SK-N-SH (cell line): ENCODE data around the gene KRTAP9-3.
"Not testable (repeated sequence)": the region's sequence is repeated elsewhere in the genome, so short reads cannot be mapped to it uniquely, and the experiment has no call there.

Source experiments
- CTCF ChIP-seq: fragments of 200-600 bp; sonication (generic); IDR thresholded peaks from 2 replicates; pipeline ENCODE4 v1.6.1; 2017; ENCODE audit warnings: antibody characterized with exemption, mild to moderate bottlenecking, moderate library complexity
- EZH2phosphoT487 ChIP-seq: fragments of 200-600 bp; sonication (generic); IDR thresholded peaks from 2 replicates; pipeline ENCODE4 v1.6.1; 2017; ENCODE audit warnings: low read depth, mixed run types, mild to moderate bottlenecking, antibody characterized with exemption, moderate library complexity, borderline replicate concordance
- FOSL2 ChIP-seq: IDR thresholded peaks from 2 replicates; pipeline ENCODE4 v1.4.0; 2012; ENCODE audit warnings: low read depth, mild to moderate bottlenecking, moderate library complexity, borderline replicate concordance
- FOXJ3 ChIP-seq: sonication (generic); formaldehyde crosslinking; IDR thresholded peaks from 2 replicates; pipeline ENCODE4 v1.5.1; 2020; ENCODE audit warnings: mild to moderate bottlenecking, missing genetic modification reagents
- GABPA ChIP-seq: IDR thresholded peaks from 2 replicates; pipeline ENCODE4 v1.4.0; 2012; ENCODE audit warnings: low read depth, mild to moderate bottlenecking
- POLR2AphosphoS5 ChIP-seq: IDR thresholded peaks from 2 replicates; pipeline ENCODE4 v1.6.1; 2012; ENCODE audit warnings: low read depth, low read length
- REST ChIP-seq: IDR thresholded peaks from 2 replicates; pipeline ENCODE4 v1.6.1; 2012; ENCODE audit warnings: mild to moderate bottlenecking, low read depth, low read length, moderate library complexity
- TF ChIP-seq, protein P1 (sequence below): fragments of 150-350 bp; IDR thresholded peaks from 2 replicates; pipeline ENCODE4 v1.6.1; 2016; ENCODE audit warnings: mild to moderate bottlenecking, low read depth, low read length

GRCh38 chr17:41246995-41247787 is 14.9 kb downstream of the KRTAP9-3 start:
- not testable (repeated sequence) for TF ChIP-seq GABPA; POLR2AphosphoS5; CTCF; REST; FOSL2; FOXJ3 (CRISPR knock-in tag); EZH2phosphoT487
- TF ChIP-seq, protein P1, sequence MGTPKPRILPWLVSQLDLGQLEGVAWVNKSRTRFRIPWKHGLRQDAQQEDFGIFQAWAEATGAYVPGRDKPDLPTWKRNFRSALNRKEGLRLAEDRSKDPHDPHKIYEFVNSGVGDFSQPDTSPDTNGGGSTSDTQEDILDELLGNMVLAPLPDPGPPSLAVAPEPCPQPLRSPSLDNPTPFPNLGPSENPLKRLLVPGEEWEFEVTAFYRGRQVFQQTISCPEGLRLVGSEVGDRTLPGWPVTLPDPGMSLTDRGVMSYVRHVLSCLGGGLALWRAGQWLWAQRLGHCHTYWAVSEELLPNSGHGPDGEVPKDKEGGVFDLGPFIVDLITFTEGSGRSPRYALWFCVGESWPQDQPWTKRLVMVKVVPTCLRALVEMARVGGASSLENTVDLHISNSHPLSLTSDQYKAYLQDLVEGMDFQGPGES = not testable (repeated sequence)
